Ishikawa (cell line): Measurements from ENCODE around the gene NPAS3.
A peak's percentile ranks its signal among the peaks of the same experiment; 100 is the strongest.

ENCODE experiments used
- CEBPB ChIP-seq: IDR thresholded peaks from 2 replicates; pipeline ENCODE4 v1.6.1; 2012
- CREB1 ChIP-seq: IDR thresholded peaks from 2 replicates; pipeline ENCODE4 v1.6.1; 2012; ENCODE audit warnings: low read depth
- EGR1 ChIP-seq: IDR thresholded peaks from 2 replicates; pipeline ENCODE4 v1.6.1; 2012
- EP300 ChIP-seq: IDR thresholded peaks from 2 replicates; pipeline ENCODE4 v1.6.1; 2012; ENCODE audit warnings: borderline replicate concordance
- FOXM1 ChIP-seq: IDR thresholded peaks from 2 replicates; pipeline ENCODE4 v1.6.1; 2012; ENCODE audit warnings: low read depth, borderline replicate concordance
- NFIC ChIP-seq: IDR thresholded peaks from 2 replicates; pipeline ENCODE4 v1.6.1; 2012
- RAD21 ChIP-seq: IDR thresholded peaks from 2 replicates; pipeline ENCODE4 v1.6.1; 2012; ENCODE audit warnings: low read depth
- TAF1 ChIP-seq: IDR thresholded peaks from 2 replicates; pipeline ENCODE4 v1.6.1; 2012; ENCODE audit warnings: low read depth, mild to moderate bottlenecking
- TCF12 ChIP-seq: IDR thresholded peaks from 2 replicates; pipeline ENCODE4 v1.6.1; 2012; ENCODE audit warnings: low read depth
- TEAD4 ChIP-seq: IDR thresholded peaks from 2 replicates; pipeline ENCODE4 v1.6.1; 2012
- YY1 ChIP-seq: IDR thresholded peaks from 2 replicates; pipeline ENCODE4 v1.6.1; 2012; ENCODE audit warnings: low read depth
- ZBTB7A ChIP-seq: IDR thresholded peaks from 2 replicates; pipeline ENCODE4 v1.6.1; 2012; ENCODE audit warnings: low read depth
- TF ChIP-seq, protein P1 (sequence below): IDR thresholded peaks from 2 replicates; pipeline ENCODE4 v1.6.1; 2012; ENCODE audit warnings: low read depth, mild to moderate bottlenecking
- TF ChIP-seq, protein P2 (sequence below): IDR thresholded peaks from 2 replicates; pipeline ENCODE4 v1.6.1; 2012
- TF ChIP-seq, protein P3 (sequence below): IDR thresholded peaks from 2 replicates; pipeline ENCODE4 v1.6.1; 2012

The NPAS3 gene

DNA sequence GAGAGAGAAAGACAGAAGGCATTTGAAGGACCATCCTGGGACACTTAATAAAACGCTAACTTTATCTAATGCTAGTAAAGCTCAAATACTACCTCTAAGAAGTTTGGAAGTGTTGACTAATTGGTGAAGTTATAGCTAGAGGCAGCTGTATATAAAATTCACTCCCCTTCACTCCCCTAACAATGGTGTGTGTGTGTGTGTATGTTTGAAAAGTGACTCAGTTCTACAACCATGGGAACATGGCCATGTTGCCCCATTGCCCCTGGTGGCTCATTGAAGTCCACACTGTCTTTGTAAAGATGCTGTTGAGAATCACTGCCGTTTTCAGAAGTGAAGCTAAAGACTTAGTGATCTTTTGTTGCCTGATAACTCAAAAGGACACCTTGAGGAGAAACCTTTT is 262.4 kb downstream of the NPAS3 start:
- TF ChIP-seq CEBPB: no peak
- no peak for TF ChIP-seq FOXM1
- TF ChIP-seq, protein P1, sequence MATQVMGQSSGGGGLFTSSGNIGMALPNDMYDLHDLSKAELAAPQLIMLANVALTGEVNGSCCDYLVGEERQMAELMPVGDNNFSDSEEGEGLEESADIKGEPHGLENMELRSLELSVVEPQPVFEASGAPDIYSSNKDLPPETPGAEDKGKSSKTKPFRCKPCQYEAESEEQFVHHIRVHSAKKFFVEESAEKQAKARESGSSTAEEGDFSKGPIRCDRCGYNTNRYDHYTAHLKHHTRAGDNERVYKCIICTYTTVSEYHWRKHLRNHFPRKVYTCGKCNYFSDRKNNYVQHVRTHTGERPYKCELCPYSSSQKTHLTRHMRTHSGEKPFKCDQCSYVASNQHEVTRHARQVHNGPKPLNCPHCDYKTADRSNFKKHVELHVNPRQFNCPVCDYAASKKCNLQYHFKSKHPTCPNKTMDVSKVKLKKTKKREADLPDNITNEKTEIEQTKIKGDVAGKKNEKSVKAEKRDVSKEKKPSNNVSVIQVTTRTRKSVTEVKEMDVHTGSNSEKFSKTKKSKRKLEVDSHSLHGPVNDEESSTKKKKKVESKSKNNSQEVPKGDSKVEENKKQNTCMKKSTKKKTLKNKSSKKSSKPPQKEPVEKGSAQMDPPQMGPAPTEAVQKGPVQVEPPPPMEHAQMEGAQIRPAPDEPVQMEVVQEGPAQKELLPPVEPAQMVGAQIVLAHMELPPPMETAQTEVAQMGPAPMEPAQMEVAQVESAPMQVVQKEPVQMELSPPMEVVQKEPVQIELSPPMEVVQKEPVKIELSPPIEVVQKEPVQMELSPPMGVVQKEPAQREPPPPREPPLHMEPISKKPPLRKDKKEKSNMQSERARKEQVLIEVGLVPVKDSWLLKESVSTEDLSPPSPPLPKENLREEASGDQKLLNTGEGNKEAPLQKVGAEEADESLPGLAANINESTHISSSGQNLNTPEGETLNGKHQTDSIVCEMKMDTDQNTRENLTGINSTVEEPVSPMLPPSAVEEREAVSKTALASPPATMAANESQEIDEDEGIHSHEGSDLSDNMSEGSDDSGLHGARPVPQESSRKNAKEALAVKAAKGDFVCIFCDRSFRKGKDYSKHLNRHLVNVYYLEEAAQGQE: no peak
- no peak for TF ChIP-seq TAF1
- TF ChIP-seq EGR1: no peak
- TF ChIP-seq TEAD4: no peak
- TF ChIP-seq, protein P2, sequence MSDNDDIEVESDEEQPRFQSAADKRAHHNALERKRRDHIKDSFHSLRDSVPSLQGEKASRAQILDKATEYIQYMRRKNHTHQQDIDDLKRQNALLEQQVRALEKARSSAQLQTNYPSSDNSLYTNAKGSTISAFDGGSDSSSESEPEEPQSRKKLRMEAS: no peak
- no peak for TF ChIP-seq ZBTB7A
- TF ChIP-seq YY1: no peak
- TF ChIP-seq EP300: no peak
- TF ChIP-seq, protein P3, sequence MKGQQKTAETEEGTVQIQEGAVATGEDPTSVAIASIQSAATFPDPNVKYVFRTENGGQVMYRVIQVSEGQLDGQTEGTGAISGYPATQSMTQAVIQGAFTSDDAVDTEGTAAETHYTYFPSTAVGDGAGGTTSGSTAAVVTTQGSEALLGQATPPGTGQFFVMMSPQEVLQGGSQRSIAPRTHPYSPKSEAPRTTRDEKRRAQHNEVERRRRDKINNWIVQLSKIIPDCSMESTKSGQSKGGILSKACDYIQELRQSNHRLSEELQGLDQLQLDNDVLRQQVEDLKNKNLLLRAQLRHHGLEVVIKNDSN: no peak
- TF ChIP-seq RAD21: no peak
- no peak for TF ChIP-seq CREB1
- TF ChIP-seq TCF12: no peak

DNA sequence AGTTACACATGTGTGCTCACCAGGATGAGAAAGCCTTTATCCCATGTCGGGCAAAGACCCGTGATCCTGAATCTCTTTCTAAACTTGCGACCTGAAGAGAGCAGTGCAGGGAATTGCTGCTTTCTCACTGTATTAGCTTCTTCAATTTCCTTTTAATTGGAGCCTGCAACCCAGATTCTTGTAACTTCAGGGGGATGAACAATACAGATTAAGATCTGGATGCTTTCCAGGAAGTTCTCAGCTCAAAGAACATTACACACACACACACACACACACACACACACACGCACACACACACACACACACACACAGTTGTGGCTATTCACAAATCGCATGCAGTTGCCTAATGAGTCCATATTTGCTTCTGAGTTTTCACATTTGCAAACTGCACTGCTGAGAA is 268.3 kb downstream of the NPAS3 start:
- TF ChIP-seq NFIC (no peak), TAF1 (no peak)

DNA sequence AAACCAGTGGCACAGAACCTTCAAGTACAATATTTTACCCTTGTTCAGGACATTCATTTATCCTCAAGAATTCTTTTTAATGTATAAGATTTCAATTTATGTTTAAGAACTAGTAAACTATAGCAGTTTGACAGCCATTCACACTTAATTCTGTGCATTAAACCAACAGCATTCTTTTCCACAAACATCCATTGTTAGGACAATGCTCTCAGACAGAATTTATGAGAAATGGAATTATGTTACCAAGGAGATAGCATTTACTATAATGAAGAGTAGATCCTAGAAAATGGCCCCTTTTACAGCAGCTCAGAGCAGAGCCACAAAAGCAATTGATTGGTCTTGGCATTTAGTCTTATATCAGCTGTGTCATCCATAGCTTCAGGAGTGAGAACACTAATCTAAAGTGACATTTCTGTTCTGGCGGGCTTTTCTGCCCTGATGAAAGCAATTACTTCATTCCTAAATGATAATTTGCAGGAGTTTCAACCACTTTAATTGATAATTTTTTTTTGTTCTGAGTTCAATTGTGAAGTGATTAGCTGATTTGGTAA is 268.9 kb downstream of the NPAS3 start:
- TF ChIP-seq EGR1: no peak
- no peak for TF ChIP-seq EP300
- TF ChIP-seq, protein P3: no peak
- TF ChIP-seq FOXM1: no peak
- TF ChIP-seq, protein P1: no peak

DNA sequence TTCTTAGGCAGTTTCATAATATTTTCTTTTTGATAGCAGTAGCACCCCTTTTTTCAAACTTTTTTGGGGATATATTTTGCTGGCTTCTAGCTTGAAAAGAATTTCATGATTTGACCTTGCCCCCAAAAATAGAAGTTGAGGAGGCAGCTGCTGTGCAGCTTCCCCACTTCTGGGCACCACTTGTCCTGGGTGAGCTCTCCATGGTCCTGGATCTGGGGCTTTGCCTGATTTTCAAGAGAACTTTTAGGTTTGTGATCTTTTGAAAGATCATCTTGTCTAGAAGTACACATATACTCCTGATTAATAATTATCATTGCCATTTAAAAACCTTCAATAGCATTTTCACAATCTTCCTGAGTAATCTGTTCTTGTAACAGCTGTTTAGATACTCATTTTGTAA is 271.6 kb downstream of the NPAS3 start:
- TF ChIP-seq EGR1 (no peak), CREB1 (no peak), TAF1 (no peak), CEBPB (no peak)
- TF ChIP-seq, protein P1: peak; percentile 82

DNA sequence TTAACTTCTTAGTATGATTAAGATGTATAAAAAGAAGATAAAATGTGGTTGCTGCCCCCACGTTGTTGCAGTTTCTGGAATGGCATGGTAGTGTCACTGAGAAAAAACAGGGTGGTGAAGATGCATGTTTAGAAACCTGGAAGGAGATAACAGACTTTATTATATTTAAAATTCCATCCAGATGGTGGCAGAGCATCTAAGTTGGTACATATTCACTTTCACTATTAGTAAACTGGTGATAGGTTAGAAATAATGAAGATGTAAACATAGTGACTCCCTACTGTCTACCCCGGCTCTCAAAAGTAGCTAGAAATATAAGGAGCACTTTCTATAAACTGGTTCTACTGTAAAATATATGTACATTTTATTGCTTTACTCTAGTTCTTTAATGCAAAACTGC is 279.3 kb downstream of the NPAS3 start:
- TF ChIP-seq TEAD4 (no peak), FOXM1 (no peak), ZBTB7A (no peak), EGR1 (no peak), RAD21 (no peak)
- TF ChIP-seq, protein P2: no peak

DNA sequence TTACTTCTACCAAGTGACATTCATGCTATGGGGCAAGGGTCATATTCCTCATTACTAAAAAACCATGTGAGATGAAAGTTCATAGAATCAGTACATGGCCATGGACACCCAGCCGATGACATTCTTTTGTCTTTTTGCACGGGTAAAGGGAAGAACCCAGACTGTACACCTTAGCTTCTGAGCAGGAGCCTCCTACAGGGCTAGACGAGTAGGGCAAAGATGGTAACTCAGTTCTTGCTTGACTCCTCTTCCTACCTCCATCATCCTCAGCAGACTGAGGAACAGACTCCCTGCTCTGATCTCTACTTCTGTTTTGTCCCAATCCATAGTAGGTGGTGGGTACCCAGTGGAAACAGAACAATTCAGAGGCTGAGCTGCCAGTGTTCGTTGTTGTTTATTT is 281.3 kb downstream of the NPAS3 start:
- TF ChIP-seq TEAD4 (no peak), YY1 (no peak), TCF12 (no peak), CEBPB (no peak), EGR1 (no peak)
